Small intestine (tissue), 7 donors: ENCODE measurements around the gene HELT. TPM values are rescaled to one million over a fixed set of nuclear protein-coding genes. Genes with fewer than 3 reads are reported as not detected.
"Not testable (repeated sequence)": the region's sequence is repeated elsewhere in the genome, so short reads cannot be mapped to it uniquely, and the experiment has no call there.

Experiments used
- DNase-seq, 2 donors: peaks; one replicate each; pipeline versions ENCODE4 v3.0.0 to v3.0.0-alpha.2; 2013
- FAIRE-seq: peaks from 2 replicates; lab custom pipeline; 2012; peaks lifted over from hg19 to GRCh38; lab: Jason Lieb, UNC
- H3K27ac ChIP-seq, 3 donors: one replicate each; pipeline ENCODE4 v1.5.1; 2013; ENCODE audit warnings: low read length in 2 of 3, mild to moderate bottlenecking in 2 of 3, control low read depth in 1 of 3, inconsistent platforms in 1 of 3, low read depth in 1 of 3, moderate library complexity in 1 of 3
- H3K27me3 ChIP-seq, 3 donors: one replicate each; pipeline ENCODE4 v1.6.1; 2013; ENCODE audit warnings: low read length in 3 of 3, inconsistent platforms in 1 of 3; ENCODE audit not compliant: control insufficient read depth in 3 of 3, insufficient read depth in 3 of 3
- H3K36me3 ChIP-seq, 3 donors: one replicate each; pipeline ENCODE4 v1.6.1; 2013; ENCODE audit warnings: low read length in 3 of 3, inconsistent platforms in 1 of 3, low read depth in 1 of 3, mild to moderate bottlenecking in 1 of 3, moderate library complexity in 1 of 3; ENCODE audit not compliant: control insufficient read depth in 3 of 3, insufficient read depth in 2 of 3
- H3K4me1 ChIP-seq, 3 donors: one replicate each; pipeline ENCODE4 v1.6.1; 2013; ENCODE audit warnings: low read length in 2 of 3, inconsistent platforms in 1 of 3, low read depth in 1 of 3, mild to moderate bottlenecking in 1 of 3, moderate library complexity in 1 of 3; ENCODE audit not compliant: control insufficient read depth in 3 of 3, insufficient read depth in 2 of 3
- H3K4me3 ChIP-seq, 3 donors: one replicate each; pipeline ENCODE4 v1.5.1; 2013; ENCODE audit warnings: low read length in 3 of 3, control low read depth in 1 of 3, inconsistent platforms in 1 of 3, low read depth in 1 of 3, mild to moderate bottlenecking in 1 of 3, moderate library complexity in 1 of 3
- H3K9me3 ChIP-seq, 2 donors: one replicate each; pipeline ENCODE4 v1.6.1; 2013; ENCODE audit warnings: low read depth in 1 of 2, low read length in 1 of 2; ENCODE audit not compliant: control insufficient read depth in 2 of 2, insufficient read depth in 1 of 2
- WGBS, 3 donors: extraction: QIAGEN DNeasy Blood & Tissue Kit; methylation state at CpG; one replicate each; pipeline ENCODE4 v1.1.7; 2013; 5-methylcytosine and 5-hydroxymethylcytosine counted together
- polyA plus RNA-seq, 4 donors: library from polyadenylated mRNA; stranded (reverse) in 3 of 4; unstranded in 1 of 4; fragments of 200-250 nt in 3 of 4; fragments of 120-200 nt in 1 of 4; gene quantifications; one replicate each; pipeline versions ENCODE4 v1.2.1 to v1.2.3, GENCODE V29; 2013
- donor health status: healthy with polysubstance abuse.
- donor health status: control.
- donor health status: control.
- donor health status: Bipolar disorder and iron deficiency.
- donor health status: healthy.

The HELT gene
- polyA plus RNA-seq, 4 donors = not detected

- DNase-seq = no peak
- FAIRE-seq = no peak
- H3K4me3 ChIP-seq = no peak overlapping the region
- no peaks in the 10 kb centered on the region for H3K4me1 ChIP-seq
- H3K27ac ChIP-seq = no peak overlapping the region
- WGBS, 3 donors = 85 to 92% (median 87%) methylated on average over 6 of the region's 6 CpGs
- H3K27me3 ChIP-seq = peaks cover 0 to 12% (median 4%) of the 10 kb centered on the region in 3 donors
- H3K9me3 ChIP-seq = peaks cover 0 to 4% of the 10 kb centered on the region in 2 donors
- H3K36me3 ChIP-seq = no peaks in the 10 kb centered on the region
Observed at GRCh38 chr4:185036019-185036418, 17.7 kb downstream of the HELT start.

- FAIRE-seq = no peak
Observed at GRCh38 chr4:185036842-185037241, 18.6 kb downstream of the HELT start.

GRCh38 chr4:185039508-185040273 lies 21.4 kb downstream of the HELT start:
- peaks cover 0 to 6% of the 10 kb centered on the region in 2 donors for H3K9me3 ChIP-seq
- FAIRE-seq = no peak
- no peaks in the 10 kb centered on the region for H3K36me3 ChIP-seq
- H3K4me1 ChIP-seq = no peaks in the 10 kb centered on the region
- WGBS, 3 donors = 15 to 21% (median 16%) methylated on average over 15 of the region's 15 CpGs
- peaks cover 0 to 5% (median 0%) of the 10 kb centered on the region in 3 donors for H3K27me3 ChIP-seq
- no peak overlapping the region for H3K4me3 ChIP-seq
- DNase-seq = peak; percentile 56 to 59
- H3K27ac ChIP-seq = no peak overlapping the region

More at GRCh38 chr4:185036842-185037241, 18.6 kb downstream of the HELT start:
- Histone ChIP-seq H3K4me1 (no peaks in the 10 kb centered on the region), H3K9me3 (peaks cover 0 to 4% of the 10 kb centered on the region in 2 donors), H3K27me3 (peaks cover 0 to 8% (median 2%) of the 10 kb centered on the region in 3 donors), H3K36me3 (no peaks in the 10 kb centered on the region), H3K27ac (no peak overlapping the region), H3K4me3 (no peak overlapping the region)
- WGBS, 3 donors = 67 to 75% (median 72%) methylated on average over 6 of the region's 6 CpGs
- DNase-seq = no peak

GRCh38 chr4:185040523-185040922 lies 22.2 kb downstream of the HELT start:
- H3K27me3 ChIP-seq = peaks cover 0 to 5% (median 0%) of the 10 kb centered on the region in 3 donors
- no peak for DNase-seq
- WGBS, 3 donors = 63 to 74% (median 72%) methylated on average over 5 of the region's 5 CpGs
- peaks cover 0 to 6% of the 10 kb centered on the region in 2 donors for H3K9me3 ChIP-seq
- FAIRE-seq = no peak
- H3K4me3 ChIP-seq = no peak overlapping the region
- no peaks in the 10 kb centered on the region for H3K4me1 ChIP-seq
- no peaks in the 10 kb centered on the region for H3K36me3 ChIP-seq
- H3K27ac ChIP-seq = no peak overlapping the region

GRCh38 chr4:185050286-185050685 lies 32.0 kb downstream of the HELT start:
- not testable (repeated sequence) for H3K27ac ChIP-seq, H3K36me3 ChIP-seq, H3K9me3 ChIP-seq, H3K4me3 ChIP-seq, FAIRE-seq, H3K27me3 ChIP-seq, H3K4me1 ChIP-seq, DNase-seq
- WGBS, 3 donors = 72 to 86% (median 72%) methylated on average over 6 of the region's 6 CpGs

GRCh38 chr4:185051283-185051682 lies 33.0 kb downstream of the HELT start:
- not testable (repeated sequence) for H3K4me3 ChIP-seq, H3K36me3 ChIP-seq, DNase-seq, H3K27ac ChIP-seq, H3K9me3 ChIP-seq, H3K27me3 ChIP-seq, H3K4me1 ChIP-seq, FAIRE-seq
- WGBS, 3 donors = 92 to 96% (median 94%) methylated on average over 5 of the region's 5 CpGs

- H3K4me3 ChIP-seq = no peak overlapping the region
- no peaks in the 10 kb centered on the region for H3K36me3 ChIP-seq
- no peak overlapping the region for H3K27ac ChIP-seq
- FAIRE-seq (no peak), DNase-seq (no peak)
- peaks cover 0 to 8% of the 10 kb centered on the region in 2 donors for H3K9me3 ChIP-seq
- no peaks in the 10 kb centered on the region for H3K4me1 ChIP-seq
- WGBS, 3 donors = 89 to 95% (median 94%) methylated on average over 14 of the region's 14 CpGs
- H3K27me3 ChIP-seq = peaks cover 0 to 10% (median 4%) of the 10 kb centered on the region in 3 donors
Observed at GRCh38 chr4:185053746-185054145, 35.5 kb downstream of the HELT start.

GRCh38 chr4:185054272-185054671 lies 36.0 kb downstream of the HELT start:
- Histone ChIP-seq H3K36me3 (no peaks in the 10 kb centered on the region), H3K9me3 (peaks cover 0 to 8% of the 10 kb centered on the region in 2 donors), H3K27ac (no peak overlapping the region), H3K27me3 (peaks cover 0 to 10% (median 4%) of the 10 kb centered on the region in 3 donors), H3K4me3 (no peak overlapping the region), H3K4me1 (no peaks in the 10 kb centered on the region)
- 73 to 81% (median 75%) methylated on average over 5 of the region's 5 CpGs for WGBS, 3 donors
- DNase-seq (no peak), FAIRE-seq (no peak)
